ENCODE measurements around the gene WNT9A.

GRCh38 chr1:227929751-227930472 is 17.8 kb downstream of the WNT9A start:
- TF ChIP-seq CTCF (IDR thresholded peaks at IDR 0.05; ENCODE audit: low read length) = no peak
- no peak for TF ChIP-seq EZH2 (optimal IDR thresholded peaks at IDR 0.05; ENCODE audit: low read depth, low read length)
